GM18861 (cell line): Measurements from ENCODE around the gene FOXA1.

Experiments
- ATAC-seq: cut with Tn5 transposase; IDR thresholded peaks from one replicate; pipeline ENCODE4 v1.9.1; 2021; ENCODE audit not compliant: unreplicated experiment

FOXA1 gene

GRCh38 chr14:37602605-37603453 lies 7.8 kb upstream of the FOXA1 start:
- ATAC-seq, result no peak

DNA sequence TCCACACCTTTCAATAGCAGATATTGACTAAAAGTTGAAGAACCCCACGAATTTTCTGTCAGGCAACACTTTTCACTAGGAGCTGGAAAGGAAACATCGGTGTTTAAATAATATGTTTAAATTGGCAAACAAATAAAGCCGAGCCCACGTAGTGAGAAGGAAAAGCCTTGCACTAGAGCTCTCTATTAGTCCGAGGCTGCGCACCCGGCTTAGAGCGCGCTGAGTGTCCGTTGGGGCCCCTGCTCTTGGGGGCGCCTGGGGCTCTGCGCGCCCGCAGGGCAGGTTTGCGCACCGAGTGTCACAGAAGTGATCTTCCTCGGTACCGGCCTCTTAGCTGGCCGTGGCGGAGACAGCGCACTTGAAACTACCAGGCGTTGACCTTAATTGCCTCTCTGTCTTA lies 6.8 kb upstream of the FOXA1 start:
- no peak for ATAC-seq

- ATAC-seq, result no peak
Observed at GRCh38 chr14:37600880-37601741, 6.1 kb upstream of the FOXA1 start.

DNA sequence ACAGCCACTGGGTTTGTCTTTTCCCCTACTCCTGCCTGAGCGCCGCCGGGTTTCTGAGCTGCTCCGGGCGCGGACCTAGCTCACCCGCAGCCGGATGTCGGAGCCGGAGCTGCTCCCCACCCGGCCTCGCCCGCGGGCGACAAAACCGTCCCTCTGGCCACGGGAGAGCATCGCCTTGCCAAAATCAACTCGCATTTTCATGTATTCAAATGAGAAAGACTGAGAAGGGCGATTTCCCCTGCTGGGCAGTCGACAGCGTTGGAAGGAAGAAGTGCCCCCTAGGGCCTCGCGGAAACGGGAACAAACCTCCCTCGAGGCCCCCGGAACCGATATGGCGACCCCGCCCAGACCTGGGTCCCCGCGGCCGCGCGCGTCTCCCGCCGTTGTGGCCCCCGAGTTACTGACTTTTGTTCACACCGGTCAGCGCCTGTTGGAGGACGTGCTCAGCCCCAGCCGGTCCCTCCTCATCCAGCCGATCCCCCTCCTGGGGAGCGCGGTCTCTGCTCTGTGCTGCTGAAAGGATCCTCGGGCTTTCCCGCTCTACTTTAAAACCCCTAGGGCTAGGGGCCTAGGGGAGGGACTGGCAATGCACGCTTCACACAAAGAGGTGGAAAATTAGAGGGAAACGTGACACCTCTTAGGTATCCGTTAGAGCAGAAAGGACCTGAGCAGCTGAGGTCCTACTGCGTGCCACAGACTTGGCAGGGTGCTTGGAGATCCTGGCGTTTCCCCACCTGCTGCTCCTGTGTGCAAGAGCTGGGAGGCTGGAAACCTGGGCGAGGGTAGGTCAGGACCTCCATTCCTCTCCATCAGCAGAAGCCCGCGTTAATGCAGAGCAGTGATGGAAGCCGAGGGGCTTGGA lies 4.7 kb upstream of the FOXA1 start:
- ATAC-seq, result no peak

GRCh38 chr14:37598747-37599506 lies 3.9 kb upstream of the FOXA1 start:
- ATAC-seq, result no peak

- ATAC-seq, result no peak
Observed at GRCh38 chr14:37597914-37598746, 3.1 kb upstream of the FOXA1 start.

GRCh38 chr14:37597538-37597913 lies 2.5 kb upstream of the FOXA1 start:
- ATAC-seq, result no peak

DNA sequence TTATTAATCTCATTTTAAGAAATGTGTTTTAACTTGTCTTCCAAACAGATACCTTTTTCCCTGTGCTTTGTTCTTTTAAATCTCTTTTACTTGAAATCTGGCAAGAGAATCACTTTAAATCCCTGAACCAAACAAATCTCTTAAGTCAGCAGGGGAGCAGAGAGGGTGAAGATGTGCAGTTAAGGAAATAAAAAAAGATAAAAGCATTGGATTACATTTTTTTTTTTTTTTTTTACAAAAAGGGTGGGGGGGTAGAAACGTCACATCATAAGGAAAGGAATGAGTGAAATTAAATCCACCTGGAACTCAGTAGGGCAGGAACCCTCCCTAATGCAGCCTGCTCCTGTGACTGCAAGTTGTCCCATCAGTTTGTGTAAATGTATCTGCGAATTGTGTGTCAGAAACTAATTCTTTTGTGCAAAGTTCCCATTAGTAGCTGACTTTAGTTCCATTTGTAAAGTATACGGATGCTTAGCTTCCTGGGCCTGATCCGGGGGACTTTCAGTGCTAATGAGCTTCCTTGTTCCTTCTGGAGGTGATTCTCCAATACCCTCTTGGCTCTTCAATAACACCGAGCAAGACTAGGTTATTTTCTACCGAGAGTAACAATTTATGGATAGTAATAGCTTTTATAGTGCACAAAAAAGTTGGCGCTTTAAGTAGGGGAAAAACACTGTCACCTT lies 1.9 kb upstream of the FOXA1 start:
- ATAC-seq, result no peak

- no peak for ATAC-seq
Observed at GRCh38 chr14:37595809-37596621, 966 bp upstream of the FOXA1 start.

- no peak for ATAC-seq
Observed at GRCh38 chr14:37594238-37594970, 645 bp downstream of the FOXA1 start.

DNA sequence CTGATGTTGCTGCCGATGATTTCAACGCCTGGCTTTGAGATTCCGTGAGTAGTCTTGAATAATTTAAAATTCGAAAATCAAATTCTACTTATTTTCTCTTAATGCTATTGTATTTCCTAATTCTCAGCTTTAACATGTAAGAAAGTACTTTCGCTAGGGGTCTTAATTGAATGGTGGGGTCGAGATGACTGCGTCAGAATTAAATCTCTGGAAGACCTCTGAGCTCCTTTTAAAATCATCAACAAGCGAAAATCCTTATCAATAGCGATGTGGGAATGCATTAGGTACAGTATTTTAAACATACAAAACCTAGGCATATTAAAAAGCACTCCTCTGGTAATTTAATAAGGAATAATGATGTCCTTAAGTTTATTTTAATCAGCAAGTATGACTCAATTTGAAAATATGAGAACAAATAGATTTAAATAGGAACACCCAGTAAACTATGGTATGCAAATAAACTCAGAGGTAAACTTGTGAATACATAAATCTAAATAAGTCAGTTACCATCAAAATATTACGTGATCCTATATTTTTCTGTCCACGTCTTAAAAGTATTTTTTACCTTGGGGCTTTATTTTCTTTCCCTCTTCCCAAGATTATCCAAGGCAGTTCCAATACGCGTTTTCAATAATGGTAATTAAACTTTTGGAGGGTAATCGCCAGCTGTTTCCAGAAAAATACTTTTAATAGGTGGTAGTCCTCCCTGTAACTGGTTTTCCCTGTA lies 1.4 kb downstream of the FOXA1 start:
- no peak for ATAC-seq

- ATAC-seq, result no peak
Observed at GRCh38 chr14:37592482-37593408, 2.3 kb downstream of the FOXA1 start.

DNA sequence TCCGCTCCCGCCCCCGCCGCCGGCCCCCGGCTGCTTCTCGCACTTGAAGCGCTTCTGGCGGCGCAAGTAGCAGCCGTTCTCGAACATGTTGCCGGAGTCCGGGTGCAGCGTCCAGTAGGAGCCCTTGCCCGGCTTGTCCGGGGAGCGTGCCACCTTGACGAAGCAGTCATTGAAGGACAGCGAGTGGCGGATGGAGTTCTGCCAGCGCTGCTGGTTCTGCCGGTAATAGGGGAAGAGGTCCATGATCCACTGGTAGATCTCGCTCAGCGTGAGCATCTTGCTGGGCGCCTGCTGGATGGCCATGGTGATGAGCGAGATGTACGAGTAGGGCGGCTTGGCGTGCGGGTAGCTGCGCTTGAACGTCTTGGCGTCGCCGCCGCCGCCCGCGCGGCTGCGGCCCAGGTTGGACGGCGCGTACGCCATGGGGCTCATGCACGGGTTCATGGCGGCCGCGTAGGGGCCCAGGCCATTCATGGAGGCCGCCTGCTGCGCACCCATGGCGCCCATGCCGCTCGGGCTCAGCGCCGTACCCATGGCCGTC lies 3.0 kb downstream of the FOXA1 start:
- no peak for ATAC-seq

- no peak for ATAC-seq
Observed at GRCh38 chr14:37591311-37591940, 3.6 kb downstream of the FOXA1 start.
